Limb (tissue), 2 donors: ENCODE data around the gene B4GALNT4.
"Not testable (repeated sequence)": the region's sequence is repeated elsewhere in the genome, so short reads cannot be mapped to it uniquely, and the experiment has no call there.

Experiments used
- DNase-seq, 2 donors: peaks; one replicate each; pipeline ENCODE4 v3.0.0-alpha.2; 2016; ENCODE audit errors: extremely low spot score in 2 of 2

Gene B4GALNT4

DNA sequence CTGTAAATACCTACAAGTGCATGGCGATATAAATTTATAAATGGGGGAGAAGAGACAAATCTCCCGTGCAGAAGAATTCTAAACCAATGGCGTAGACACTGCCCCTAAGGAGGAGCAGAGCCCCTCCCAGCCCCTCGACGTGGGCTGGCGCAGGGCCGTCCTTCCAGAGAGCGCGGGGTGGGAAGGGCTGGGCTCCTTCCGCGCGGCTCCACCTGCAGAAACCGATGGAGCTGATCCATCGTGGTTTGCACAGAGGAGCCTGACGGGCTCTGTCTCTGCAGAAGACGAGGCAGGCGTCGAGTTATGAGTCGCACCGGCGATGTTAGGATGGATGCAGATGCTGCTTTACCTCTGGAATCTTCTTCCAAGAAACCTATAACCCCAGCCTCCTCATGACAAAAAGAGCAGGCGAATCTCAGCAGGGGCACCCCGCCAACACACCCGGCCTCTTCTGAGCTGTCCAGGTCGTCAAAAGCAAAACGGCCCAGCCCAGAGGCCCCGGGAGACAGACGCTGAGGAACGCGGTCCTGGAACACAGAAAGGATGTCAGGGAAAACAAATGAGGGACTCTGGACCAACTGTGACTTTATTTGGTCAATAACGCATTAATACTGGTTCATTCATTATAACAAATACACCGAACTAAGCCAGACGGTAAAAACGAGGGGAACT is 11.0 kb upstream of the B4GALNT4 start:
- no peak for DNase-seq

DNA sequence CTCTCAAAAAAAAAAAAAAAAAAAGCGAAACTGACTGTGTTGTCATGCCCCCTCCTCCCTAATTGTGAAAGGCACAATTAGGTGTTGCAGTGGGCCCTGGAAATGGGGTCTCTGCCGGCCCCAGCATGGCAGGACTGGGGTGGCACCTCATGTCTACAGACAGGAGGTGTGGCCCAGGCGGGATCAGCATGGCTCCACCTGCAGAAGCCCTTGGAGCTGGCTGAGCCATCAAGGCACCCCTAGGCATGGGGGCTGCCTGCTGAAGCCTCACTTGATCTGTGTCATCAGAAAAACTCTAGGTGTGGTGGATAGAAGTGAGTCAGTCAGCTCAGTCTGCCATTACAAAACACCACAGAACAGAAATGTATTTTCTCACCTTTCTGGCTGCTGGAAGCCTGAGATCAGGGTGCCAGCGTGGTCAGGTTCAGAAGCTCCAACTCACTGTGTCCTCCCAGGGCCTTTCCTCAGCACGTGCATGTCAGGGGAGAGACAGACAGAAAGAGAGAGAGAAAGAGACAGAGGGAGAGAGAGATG is 10.1 kb upstream of the B4GALNT4 start:
- no peak for DNase-seq

GRCh38 chr11:360326-361280 is 8.7 kb upstream of the B4GALNT4 start:
- DNase-seq = no peak

DNA sequence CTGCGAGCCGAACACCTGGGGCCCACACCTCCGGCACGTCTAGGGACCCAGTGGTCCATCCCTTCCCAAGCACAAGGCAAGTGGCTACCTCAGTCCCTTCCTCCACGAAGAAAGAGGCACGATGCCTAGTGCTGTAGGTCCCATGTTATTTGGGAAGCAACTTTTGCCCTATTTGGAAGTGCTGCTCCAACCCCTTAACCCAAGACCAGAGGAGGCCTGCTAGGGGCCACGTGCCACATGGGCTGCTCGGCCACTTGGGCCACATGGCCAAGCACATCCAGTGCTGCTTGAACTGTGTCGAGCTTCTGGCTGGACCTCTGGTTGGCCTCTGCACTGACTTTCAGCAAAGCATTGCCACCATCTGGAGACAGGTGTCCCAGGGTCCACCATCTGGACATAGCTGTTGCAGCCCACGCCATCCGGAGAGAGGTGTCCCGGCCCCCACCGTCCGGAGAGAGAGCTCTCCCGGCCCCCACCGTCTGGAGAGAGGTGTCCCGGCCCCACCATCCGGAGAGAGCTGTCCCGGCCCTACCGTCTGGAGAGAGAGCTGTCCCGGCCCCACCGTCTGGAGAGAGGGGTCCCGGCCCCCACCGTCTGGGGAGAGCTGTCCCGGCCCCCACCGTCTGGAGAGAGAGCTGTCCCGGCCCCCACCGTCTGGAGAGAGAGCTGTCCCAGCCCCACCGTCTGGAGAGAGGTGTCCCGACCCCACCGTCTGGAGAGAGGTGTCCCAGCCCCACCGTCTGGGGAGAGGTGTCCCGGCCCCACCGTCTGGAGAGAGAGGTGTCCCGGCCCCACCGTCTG is 6.5 kb upstream of the B4GALNT4 start:
- peak in 1 of 2 donors; percentile 20 for DNase-seq

DNA sequence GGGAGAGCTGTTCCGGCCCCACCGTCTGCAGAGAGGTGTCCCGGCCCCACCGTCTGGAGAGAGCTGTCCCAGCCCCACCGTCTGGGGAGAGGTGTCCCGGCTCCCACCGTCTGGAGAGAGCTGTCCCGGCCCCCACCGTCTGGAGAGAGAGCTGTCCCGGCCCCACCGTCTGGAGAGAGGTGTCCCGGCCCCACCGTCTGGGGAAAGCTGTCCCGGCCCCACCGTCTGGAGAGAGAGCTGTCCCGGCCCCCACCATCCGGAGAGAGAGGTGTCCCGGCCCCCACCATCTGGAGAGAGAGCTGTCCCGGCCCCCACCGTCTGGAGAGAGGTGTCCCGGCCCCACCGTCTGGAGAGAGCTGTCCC is 5.9 kb upstream of the B4GALNT4 start:
- DNase-seq = not testable (repeated sequence)

DNA sequence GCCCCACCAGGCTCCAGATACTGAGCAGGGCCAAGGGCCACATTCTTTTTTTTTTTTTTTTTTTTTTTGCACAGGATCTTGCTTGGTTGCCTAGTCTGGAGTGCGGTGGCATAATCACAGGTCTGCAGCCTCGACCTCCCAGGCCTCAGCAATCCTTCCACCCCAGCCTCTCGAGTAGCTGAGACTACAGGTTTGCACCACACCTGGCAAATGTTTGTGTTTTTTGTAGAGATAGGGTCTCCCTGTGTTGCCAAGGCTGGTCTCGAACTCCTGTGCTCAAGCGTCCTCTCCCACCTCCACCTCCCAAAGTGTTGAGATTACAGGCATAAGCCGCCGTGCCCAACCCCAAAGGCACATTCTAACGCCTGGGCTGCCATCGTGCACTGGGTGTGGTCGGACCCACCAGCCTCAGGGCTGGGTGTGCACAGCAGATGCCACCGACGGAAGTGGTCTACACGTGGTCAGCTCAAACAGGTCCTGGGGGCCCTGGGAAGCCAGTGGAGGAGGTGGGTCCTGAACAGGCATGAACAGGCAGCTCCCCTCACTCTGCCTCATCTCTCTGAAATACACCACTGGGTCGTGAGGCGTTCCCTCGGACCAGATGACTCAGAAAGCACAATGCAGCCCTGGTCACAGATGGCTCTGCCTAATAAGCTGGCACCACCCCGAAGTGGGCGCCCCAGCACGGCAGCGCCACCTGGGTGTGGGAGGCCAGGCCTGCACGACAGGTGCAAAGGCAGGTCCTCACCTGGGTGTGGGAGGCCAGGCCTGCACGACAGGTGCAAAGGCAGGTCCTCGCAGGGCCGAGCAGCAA is 5.1 kb upstream of the B4GALNT4 start:
- DNase-seq = no peak

DNA sequence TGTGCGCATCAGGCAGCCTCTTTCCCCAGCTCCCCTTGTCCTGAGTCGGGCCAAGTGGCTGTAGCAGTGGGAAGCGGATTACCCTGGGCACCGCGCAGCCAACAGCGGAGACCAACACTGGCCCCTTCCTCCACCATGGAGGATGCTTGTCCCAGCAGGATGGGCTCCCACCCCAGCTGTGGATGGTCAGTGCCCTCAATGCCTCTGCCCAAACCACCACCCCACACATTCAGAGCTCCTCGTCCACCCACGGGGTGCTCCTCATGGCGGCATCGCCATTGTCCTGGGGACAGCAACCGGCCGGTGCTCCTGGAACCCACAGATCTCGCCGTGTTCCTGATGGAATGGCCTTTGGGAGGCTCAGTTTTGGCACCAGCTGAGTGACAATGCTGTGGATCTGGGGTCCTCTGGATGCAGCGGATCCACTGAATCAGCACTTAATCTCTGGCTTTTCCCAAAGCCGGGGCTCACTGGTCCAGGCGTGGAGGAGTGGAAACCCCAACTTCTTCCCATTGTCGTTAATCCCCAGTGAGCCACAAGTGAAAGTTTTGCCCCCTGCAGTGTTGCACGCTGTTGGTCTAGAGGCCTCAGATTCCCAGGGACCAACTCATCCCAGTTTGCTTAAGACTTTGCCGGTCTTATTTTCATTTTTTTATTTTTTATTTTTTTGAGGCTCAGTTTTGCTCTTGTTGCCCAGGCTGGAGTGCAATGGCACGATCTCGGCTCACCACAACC is 4.1 kb upstream of the B4GALNT4 start:
- DNase-seq = no peak

- DNase-seq = no peak
Measured at GRCh38 chr11:365831-366230, 3.5 kb upstream of the B4GALNT4 start.

GRCh38 chr11:367956-368413 is 1.3 kb upstream of the B4GALNT4 start:
- no peak for DNase-seq

DNA sequence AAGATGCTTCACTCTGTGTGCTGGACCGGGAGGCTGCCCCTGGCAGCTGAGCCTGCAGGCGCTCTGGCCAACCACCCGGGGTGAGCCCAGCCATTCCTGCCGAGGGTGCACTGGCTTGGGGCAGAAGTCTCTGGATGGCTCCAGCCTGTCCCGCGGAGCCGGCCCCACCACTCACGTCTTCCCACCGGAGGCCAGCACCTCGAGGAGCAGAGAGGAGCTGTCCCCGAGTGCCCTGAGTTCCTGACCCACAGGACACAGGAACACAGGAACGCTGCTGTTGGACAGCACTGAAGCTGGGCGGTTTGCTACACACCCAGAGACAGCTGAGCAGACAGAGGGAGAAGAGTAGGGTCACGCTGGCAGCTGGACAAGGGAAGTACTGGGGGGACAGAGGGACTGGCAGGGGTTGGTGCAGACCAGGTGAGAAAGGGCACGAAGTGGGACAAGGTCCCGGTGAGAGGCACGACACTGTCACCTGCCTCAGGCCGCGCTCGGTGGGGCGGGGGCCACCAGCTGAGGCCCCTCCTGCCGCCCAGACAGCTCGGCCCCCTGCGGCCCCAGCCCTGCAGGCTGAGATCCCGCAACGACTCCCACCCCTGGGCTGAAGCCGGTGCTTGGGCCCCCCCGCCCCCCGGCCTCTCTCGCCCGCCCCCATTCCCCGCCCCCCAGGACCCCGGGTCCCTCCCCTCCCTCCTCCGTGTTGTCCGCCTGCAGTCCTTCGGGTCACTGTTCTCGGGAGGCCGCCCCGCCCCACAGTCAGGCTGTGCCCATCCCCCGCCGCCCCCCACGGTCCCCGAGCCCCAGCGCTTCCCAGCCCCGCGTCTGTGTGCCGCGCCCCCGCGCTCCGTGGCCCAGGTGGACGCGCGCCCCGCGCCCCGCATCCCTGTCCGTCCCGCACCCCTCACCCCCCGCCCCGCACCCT is 624 bp upstream of the B4GALNT4 start:
- no peak for DNase-seq

- DNase-seq = peak in 1 of 2 donors; percentile 86
Measured at GRCh38 chr11:370070-370941, 1.0 kb downstream of the B4GALNT4 start.

DNA sequence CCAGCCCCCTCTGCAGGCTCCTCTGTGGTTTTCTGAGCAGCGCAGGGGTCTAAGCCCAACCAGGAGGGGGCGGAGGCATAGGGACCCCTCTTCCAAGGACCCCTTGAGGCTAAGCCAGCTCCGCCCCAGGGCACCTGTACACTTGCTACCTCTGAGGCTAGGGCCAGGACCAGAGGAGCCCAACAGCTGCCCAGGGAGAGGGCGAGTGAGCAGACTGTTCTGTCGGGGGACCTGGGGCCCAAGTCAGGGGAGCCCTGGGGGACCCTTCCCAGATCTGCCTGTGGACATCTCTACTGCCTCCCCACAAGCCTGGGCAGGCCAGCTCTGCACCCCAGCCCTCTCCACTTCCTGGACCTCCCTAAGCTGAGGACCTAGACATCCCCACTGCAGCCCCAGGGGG is 1.8 kb downstream of the B4GALNT4 start:
- no peak for DNase-seq

- DNase-seq = no peak
Measured at GRCh38 chr11:371716-372590, 2.7 kb downstream of the B4GALNT4 start.

DNA sequence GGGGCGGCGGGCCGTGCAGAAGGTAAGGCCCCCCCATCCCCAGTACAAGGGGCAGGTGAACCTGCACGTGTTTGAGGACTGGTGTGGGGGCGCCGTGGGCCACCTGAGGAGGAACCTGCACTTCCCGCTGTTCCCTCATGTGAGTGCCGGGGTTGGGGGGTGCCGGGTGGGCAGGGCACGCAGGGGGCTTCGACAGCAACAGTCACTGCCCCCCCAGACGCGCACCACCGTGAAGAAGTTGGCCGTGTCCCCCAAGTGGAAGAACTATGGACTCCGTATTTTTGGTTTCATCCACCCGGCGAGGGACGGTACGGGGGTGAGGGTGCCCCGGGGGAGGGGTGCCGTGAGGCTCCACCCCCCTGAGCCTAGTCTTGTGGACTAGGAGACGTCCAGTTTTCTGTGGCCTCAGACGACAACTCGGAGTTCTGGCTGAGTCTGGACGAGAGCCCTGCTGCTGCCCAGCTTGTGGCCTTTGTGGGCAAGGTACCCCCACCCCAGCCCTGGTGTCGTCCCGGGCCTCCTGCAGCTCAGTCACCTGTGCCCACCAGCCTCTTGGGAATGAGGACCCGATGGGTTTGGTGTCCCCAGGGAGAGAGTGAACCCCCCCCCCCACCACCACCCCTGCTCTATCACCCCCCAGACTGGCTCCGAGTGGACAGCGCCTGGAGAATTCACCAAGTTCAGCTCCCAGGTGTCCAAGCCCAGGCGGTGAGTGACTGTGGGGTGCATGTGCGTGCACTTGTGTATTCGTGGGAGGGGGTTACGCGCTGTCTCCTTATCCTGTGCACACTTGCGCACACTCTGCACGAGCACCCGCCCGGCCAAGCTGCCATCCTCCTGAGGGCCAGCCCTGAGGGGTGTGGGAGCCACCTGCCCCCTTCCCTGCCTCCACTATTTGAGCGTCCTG is 3.8 kb downstream of the B4GALNT4 start:
- DNase-seq = no peak

- DNase-seq = no peak
Measured at GRCh38 chr11:373716-374551, 4.6 kb downstream of the B4GALNT4 start.
